Uterus (tissue), 2 donors: ENCODE data around the gene PHIP.

ENCODE experiments used
- CTCF ChIP-seq, 4 experiments: fragments of 200-600 bp in 2 of 4; fragments of 450-650 bp in 2 of 4; sonication (generic) in 2 of 4; IDR thresholded peaks; one replicate each; pipeline ENCODE4 v1.5.1; 2016 to 2019; ENCODE audit warnings: antibody characterized with exemption in 4 of 4, mild to moderate bottlenecking in 2 of 4, moderate library complexity in 1 of 4
- POLR2A ChIP-seq, 2 donors: fragments of 450-650 bp; IDR thresholded peaks; one replicate each; pipeline ENCODE4 v1.6.1; 2016; ENCODE audit warnings: antibody characterized with exemption in 2 of 2, mild to moderate bottlenecking in 1 of 2, moderate library complexity in 1 of 2

GRCh38 chr6:79070206-79070825 lies 7.7 kb downstream of the PHIP start:
- TF ChIP-seq CTCF (IDR thresholded peaks at IDR 0.05) (no peak), POLR2A (IDR thresholded peaks at IDR 0.05) (no peak)
